Astrocyte (in vitro differentiated cells and primary cell): Measurements from ENCODE around the gene TM4SF20. TPM values are rescaled to one million over a fixed set of nuclear protein-coding genes. Genes with fewer than 3 reads are reported as not detected.

Source experiments
- DNase-seq: peaks from one replicate; pipeline ENCODE4 v3.0.0-alpha.2; 2010; ENCODE audit warnings: low read depth
- FAIRE-seq: peaks from 2 replicates; lab custom pipeline; 2011; peaks lifted over from hg19 to GRCh38; lab: Jason Lieb, UNC
- H2AFZ ChIP-seq: 2 replicates; pipeline ENCODE4 v1.6.0; 2012; ENCODE audit warnings: low read depth, low read length, inconsistent platforms
- H3K27ac ChIP-seq: 2 replicates; pipeline ENCODE4 v1.5.1; 2011; ENCODE audit warnings: low read depth, low read length, inconsistent platforms
- H3K27me3 ChIP-seq: 2 replicates; pipeline ENCODE4 v1.6.0; 2011; ENCODE audit warnings: low read length, inconsistent platforms; ENCODE audit not compliant: insufficient read depth
- H3K36me3 ChIP-seq: 2 replicates; pipeline ENCODE4 v1.5.1; 2011; ENCODE audit warnings: low read length, inconsistent platforms; ENCODE audit not compliant: insufficient read depth
- H3K4me1 ChIP-seq: 2 replicates; pipeline ENCODE4 v1.5.1; 2011; ENCODE audit warnings: low read length, inconsistent platforms; ENCODE audit not compliant: insufficient read depth
- H3K4me2 ChIP-seq: 2 replicates; pipeline ENCODE4 v1.6.0; 2012; ENCODE audit warnings: low read length, inconsistent platforms
- H3K4me3 ChIP-seq: 2 replicates; pipeline ENCODE4 v1.5.1; 2011; ENCODE audit warnings: low read depth, mild to moderate bottlenecking, low read length, inconsistent platforms; ENCODE audit not compliant: insufficient read depth
- H3K79me2 ChIP-seq: 2 replicates; pipeline ENCODE4 v1.6.0; 2012; ENCODE audit warnings: mild to moderate bottlenecking, low read length, inconsistent platforms; ENCODE audit not compliant: insufficient read depth
- H3K9ac ChIP-seq: 2 replicates; pipeline ENCODE4 v1.6.0; 2012; ENCODE audit warnings: mild to moderate bottlenecking, low read length, inconsistent platforms
- H3K9me3 ChIP-seq: 2 replicates; pipeline ENCODE4 v1.5.1; 2012; ENCODE audit warnings: low read depth, mild to moderate bottlenecking, low read length, inconsistent platforms; ENCODE audit not compliant: insufficient read depth
- H4K20me1 ChIP-seq: 2 replicates; pipeline ENCODE4 v1.6.0; 2012; ENCODE audit warnings: low read length, inconsistent platforms; ENCODE audit not compliant: insufficient read depth
- H3K27ac Mint-ChIP-seq: one replicate; pipeline ENCODE4 v1.8.0; 2021; ENCODE audit warnings: mild to moderate bottlenecking, mixed read lengths; ENCODE audit not compliant: unreplicated experiment
- H3K27me3 Mint-ChIP-seq: one replicate; pipeline ENCODE4 v1.8.0; 2021; ENCODE audit warnings: low read depth, mixed read lengths; ENCODE audit not compliant: unreplicated experiment
- H3K36me3 Mint-ChIP-seq: one replicate; pipeline ENCODE4 v1.8.0; 2021; ENCODE audit warnings: low read depth, mixed read lengths; ENCODE audit not compliant: unreplicated experiment
- H3K4me1 Mint-ChIP-seq: one replicate; pipeline ENCODE4 v1.8.0; 2021; ENCODE audit warnings: low read depth, mixed read lengths; ENCODE audit not compliant: unreplicated experiment
- H3K4me3 Mint-ChIP-seq: one replicate; pipeline ENCODE4 v1.8.0; 2021; ENCODE audit warnings: mild to moderate bottlenecking, moderate library complexity, mixed read lengths; ENCODE audit not compliant: unreplicated experiment
- H3K9me3 Mint-ChIP-seq: one replicate; pipeline ENCODE4 v1.8.0; 2021; ENCODE audit warnings: mild to moderate bottlenecking, mixed read lengths; ENCODE audit not compliant: unreplicated experiment
- EZH2 ChIP-seq: IDR thresholded peaks from 2 replicates; pipeline ENCODE4 v1.6.1; 2012; ENCODE audit warnings: mild to moderate bottlenecking, low read length, inconsistent platforms; ENCODE audit not compliant: insufficient read depth
- total RNA-seq: library from RNA; stranded (reverse); gene quantifications from 2 replicates; pipeline ENCODE4 v1.2.1, GENCODE V29; 2021
- TF ChIP-seq, protein P1 (sequence below): IDR thresholded peaks from 2 replicates; pipeline ENCODE4 v1.5.1; 2011; ENCODE audit warnings: low read depth, mild to moderate bottlenecking, inconsistent platforms, low read length, moderate library complexity; ENCODE audit not compliant: insufficient read depth

TM4SF20 gene
- total RNA-seq, 1 donor from 2014 or later: not detected

DNA sequence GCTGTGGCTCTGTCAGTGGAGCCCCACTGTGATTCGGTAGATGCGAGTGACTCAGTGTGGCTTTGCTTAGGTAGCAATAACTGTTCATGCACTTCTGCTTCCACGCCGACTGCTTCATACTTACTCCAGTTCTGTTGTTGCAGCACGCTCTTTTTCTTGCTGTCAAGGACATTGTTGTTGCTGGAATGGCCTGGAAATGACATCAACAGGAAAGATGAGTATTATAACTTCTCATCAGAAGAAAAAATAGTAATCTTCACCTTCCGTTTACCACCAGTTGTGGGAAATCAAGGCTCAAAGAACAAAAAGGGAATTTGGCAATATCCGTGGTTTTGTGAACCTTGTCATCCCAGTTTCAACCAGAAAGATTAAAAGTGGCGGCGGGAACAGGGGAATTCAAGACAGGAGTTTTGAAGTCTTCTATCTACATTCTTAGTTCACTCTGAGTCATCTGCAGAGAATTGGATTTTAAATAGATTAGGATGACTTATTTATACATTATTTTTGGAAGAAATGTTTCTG, 8.3 kb downstream of the TM4SF20 start:
- Histone ChIP-seq H2AFZ (no peak overlapping the region), H3K9me3 (no peaks in the 10 kb centered on the region), H3K9ac (peak overlapping the region; percentile 51), H3K27me3 (no peaks in the 10 kb centered on the region), H3K4me1 (peaks cover 22% of the 10 kb centered on the region), H3K27ac (peak overlapping the region; percentile 67), H3K79me2 (no peaks in the 10 kb centered on the region), H3K36me3 (no peaks in the 10 kb centered on the region), H3K4me2 (peak overlapping the region; percentile 73), H4K20me1 (no peaks in the 10 kb centered on the region), H3K4me3 (peak overlapping the region; percentile 39)
- DNase-seq: peak; percentile 94
- Mint-ChIP-seq H3K36me3 (no peaks in the 10 kb centered on the region), H3K9me3 (no peaks in the 10 kb centered on the region), H3K27ac (peak overlapping the region; percentile 84), H3K4me1 (peaks cover 4% of the 10 kb centered on the region), H3K27me3 (no peaks in the 10 kb centered on the region), H3K4me3 (no peak overlapping the region)
- TF ChIP-seq, protein P1, sequence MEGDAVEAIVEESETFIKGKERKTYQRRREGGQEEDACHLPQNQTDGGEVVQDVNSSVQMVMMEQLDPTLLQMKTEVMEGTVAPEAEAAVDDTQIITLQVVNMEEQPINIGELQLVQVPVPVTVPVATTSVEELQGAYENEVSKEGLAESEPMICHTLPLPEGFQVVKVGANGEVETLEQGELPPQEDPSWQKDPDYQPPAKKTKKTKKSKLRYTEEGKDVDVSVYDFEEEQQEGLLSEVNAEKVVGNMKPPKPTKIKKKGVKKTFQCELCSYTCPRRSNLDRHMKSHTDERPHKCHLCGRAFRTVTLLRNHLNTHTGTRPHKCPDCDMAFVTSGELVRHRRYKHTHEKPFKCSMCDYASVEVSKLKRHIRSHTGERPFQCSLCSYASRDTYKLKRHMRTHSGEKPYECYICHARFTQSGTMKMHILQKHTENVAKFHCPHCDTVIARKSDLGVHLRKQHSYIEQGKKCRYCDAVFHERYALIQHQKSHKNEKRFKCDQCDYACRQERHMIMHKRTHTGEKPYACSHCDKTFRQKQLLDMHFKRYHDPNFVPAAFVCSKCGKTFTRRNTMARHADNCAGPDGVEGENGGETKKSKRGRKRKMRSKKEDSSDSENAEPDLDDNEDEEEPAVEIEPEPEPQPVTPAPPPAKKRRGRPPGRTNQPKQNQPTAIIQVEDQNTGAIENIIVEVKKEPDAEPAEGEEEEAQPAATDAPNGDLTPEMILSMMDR: no peak
- no peak for TF ChIP-seq EZH2
- FAIRE-seq: peak; percentile 39

DNA sequence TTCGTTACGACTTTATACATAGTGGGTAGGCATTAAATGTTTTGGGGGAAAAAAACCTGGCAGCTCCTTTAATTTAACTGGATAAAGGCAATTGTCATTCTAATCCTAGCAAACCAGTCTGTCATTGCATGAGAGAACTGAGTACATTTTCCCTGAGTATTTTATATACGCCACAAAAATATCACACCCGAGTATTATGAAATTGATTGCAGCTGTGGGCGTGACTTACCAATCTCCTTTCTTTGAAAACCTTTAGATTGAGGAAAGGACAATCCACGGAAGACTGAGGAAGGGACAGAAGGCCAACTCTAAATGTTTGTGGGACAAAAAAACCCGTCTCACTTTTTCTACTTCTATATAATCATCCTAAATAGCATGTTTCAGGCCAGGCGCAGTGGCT, 9.0 kb downstream of the TM4SF20 start:
- peak; percentile 63 for FAIRE-seq

DNA sequence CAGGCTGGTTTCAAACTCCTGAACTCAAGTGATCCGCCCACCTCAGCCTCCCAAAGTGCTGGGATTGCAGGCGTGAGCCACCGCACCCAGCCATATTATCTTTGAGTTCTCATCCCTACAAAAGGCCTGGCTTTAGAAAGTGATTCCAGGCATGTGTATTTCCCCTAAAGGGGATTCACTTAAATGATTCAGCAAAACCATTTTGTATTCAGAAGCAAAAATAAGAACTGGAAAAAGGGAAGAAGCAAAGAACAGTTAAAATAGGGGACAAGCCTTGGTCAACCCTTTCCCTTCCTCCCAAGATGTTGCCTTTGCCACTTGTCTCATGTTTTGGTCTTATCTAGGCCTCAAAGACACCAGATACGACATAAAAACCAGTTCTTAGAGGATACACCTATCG, 10.5 kb downstream of the TM4SF20 start:
- H2AFZ ChIP-seq: no peak overlapping the region
- H4K20me1 ChIP-seq: no peaks in the 10 kb centered on the region
- H3K9me3 ChIP-seq: no peaks in the 10 kb centered on the region
- no peak overlapping the region for H3K4me3 ChIP-seq
- H3K36me3 ChIP-seq: no peaks in the 10 kb centered on the region
- no peak overlapping the region for H3K4me2 ChIP-seq
- no peaks in the 10 kb centered on the region for H3K36me3 Mint-ChIP-seq
- peaks cover 4% of the 10 kb centered on the region for H3K4me1 Mint-ChIP-seq
- no peak for TF ChIP-seq EZH2
- TF ChIP-seq, protein P1: no peak
- FAIRE-seq (no peak), DNase-seq (no peak)
- H3K9ac ChIP-seq: no peak overlapping the region
- H3K27ac ChIP-seq: no peak overlapping the region
- H3K27ac Mint-ChIP-seq: no peak overlapping the region
- peaks cover 22% of the 10 kb centered on the region for H3K4me1 ChIP-seq
- no peaks in the 10 kb centered on the region for H3K27me3 ChIP-seq
- H3K4me3 Mint-ChIP-seq: no peak overlapping the region
- no peaks in the 10 kb centered on the region for H3K27me3 Mint-ChIP-seq
- H3K9me3 Mint-ChIP-seq: no peaks in the 10 kb centered on the region
- H3K79me2 ChIP-seq: no peaks in the 10 kb centered on the region

More for the DNA sequence above, 9.0 kb downstream of the TM4SF20 start:
- Histone ChIP-seq H2AFZ (no peak overlapping the region), H4K20me1 (no peaks in the 10 kb centered on the region), H3K4me2 (peak overlapping the region; percentile 73), H3K9ac (peak overlapping the region; percentile 51), H3K27me3 (no peaks in the 10 kb centered on the region), H3K79me2 (no peaks in the 10 kb centered on the region), H3K4me3 (no peak overlapping the region), H3K4me1 (peaks cover 22% of the 10 kb centered on the region), H3K36me3 (no peaks in the 10 kb centered on the region), H3K9me3 (no peaks in the 10 kb centered on the region), H3K27ac (peak overlapping the region; percentile 67)
- Mint-ChIP-seq H3K36me3 (no peaks in the 10 kb centered on the region), H3K27me3 (no peaks in the 10 kb centered on the region), H3K4me1 (peaks cover 4% of the 10 kb centered on the region), H3K27ac (peak overlapping the region; percentile 26), H3K4me3 (no peak overlapping the region), H3K9me3 (no peaks in the 10 kb centered on the region)
- no peak for DNase-seq
- TF ChIP-seq EZH2: no peak
- TF ChIP-seq, protein P1: no peak
